Stimulated activated CD8-positive, alpha-beta memory T cell treated with anti-CD3 and anti-CD28 coated beads, Interleukin-4, amount 100 ng/mL, for 4 hours (primary cell): Measurements from ENCODE around the gene EFNB2.

ENCODE experiments used
- DNase-seq, 2 donors: peaks; one replicate each; pipeline ENCODE4 v3.0.0-alpha.2; 2020; ENCODE audit warnings: low read depth in 2 of 2, low spot score in 1 of 2

EFNB2 gene

GRCh38 chr13:106551350-106551749 is 15.9 kb upstream of the EFNB2 start:
- DNase-seq = no peak

GRCh38 chr13:106550570-106551135 is 15.2 kb upstream of the EFNB2 start:
- DNase-seq = no peak

GRCh38 chr13:106548064-106548696 is 12.7 kb upstream of the EFNB2 start:
- no peak for DNase-seq

GRCh38 chr13:106541826-106542225 is 6.4 kb upstream of the EFNB2 start:
- no peak for DNase-seq

GRCh38 chr13:106540613-106541012 is 5.2 kb upstream of the EFNB2 start:
- DNase-seq = no peak

GRCh38 chr13:106537521-106537920 is 2.1 kb upstream of the EFNB2 start:
- DNase-seq = no peak

GRCh38 chr13:106536244-106537034 is 977 bp upstream of the EFNB2 start:
- peak; percentile 67 to 90 for DNase-seq

GRCh38 chr13:106534639-106535551 is 567 bp downstream of the EFNB2 start:
- no peak for DNase-seq

GRCh38 chr13:106533943-106534638 is 1.4 kb downstream of the EFNB2 start:
- no peak for DNase-seq

- no peak for DNase-seq
Observed at GRCh38 chr13:106533101-106533942, 2.1 kb downstream of the EFNB2 start.

- DNase-seq = no peak
Observed at GRCh38 chr13:106532111-106532929, 3.1 kb downstream of the EFNB2 start.

GRCh38 chr13:106530980-106531481 is 4.4 kb downstream of the EFNB2 start:
- no peak for DNase-seq

GRCh38 chr13:106530171-106530851 is 5.2 kb downstream of the EFNB2 start:
- DNase-seq = no peak

- DNase-seq = no peak
Observed at GRCh38 chr13:106529415-106530170, 5.9 kb downstream of the EFNB2 start.

GRCh38 chr13:106528718-106529414 is 6.6 kb downstream of the EFNB2 start:
- DNase-seq = no peak

- DNase-seq = no peak
Observed at GRCh38 chr13:106527826-106528225, 7.6 kb downstream of the EFNB2 start.

- DNase-seq = no peak
Observed at GRCh38 chr13:106527445-106527801, 8.0 kb downstream of the EFNB2 start.
